ENCODE results near the gene SPTBN2. TPM values are rescaled to one million over a fixed set of nuclear protein-coding genes. Genes with fewer than 3 reads are reported as not detected.

The SPTBN2 gene
- total RNA-seq, 1 donor from 2014 or later, result 62.4 TPM

DNA sequence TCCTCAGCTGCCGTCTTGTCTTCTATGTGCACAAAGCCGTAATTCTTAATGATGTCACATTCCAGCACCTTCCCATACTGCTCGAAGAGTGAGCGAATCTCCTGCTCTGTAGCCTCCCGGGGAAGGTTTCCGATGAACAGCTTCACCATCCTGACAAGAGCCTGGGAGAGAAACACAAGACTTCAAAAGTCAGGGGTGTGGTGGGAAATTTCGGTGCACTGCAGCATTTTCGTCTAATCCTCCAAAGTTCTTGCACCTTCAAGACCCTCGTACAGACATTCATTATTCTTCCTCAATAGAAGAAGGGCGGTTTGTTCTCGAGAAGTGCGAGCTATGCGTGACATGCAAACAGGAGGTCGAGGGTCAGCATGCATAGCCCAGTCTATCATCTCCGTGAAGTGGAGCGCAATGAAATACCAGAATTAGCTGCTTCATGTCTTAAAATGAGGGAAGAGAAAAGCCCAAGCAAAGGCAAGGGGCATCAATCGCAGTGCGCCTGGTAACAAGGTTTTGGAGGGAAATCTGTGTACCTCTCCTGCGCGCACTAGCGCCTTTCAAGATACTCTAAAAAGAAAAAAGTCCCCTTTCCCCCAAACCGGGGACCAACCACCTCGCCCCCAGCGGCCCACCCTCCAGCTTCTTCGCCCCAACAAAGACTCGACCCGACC is 52.0 kb downstream of the SPTBN2 start:
- Mint-ChIP-seq H3K36me3 (peaks cover 5% of the 10 kb centered on the region), H3K4me3 (peak overlapping the region; percentile 95), H3K4me1 (peaks cover 33% of the 10 kb centered on the region), H3K9me3 (no peaks in the 10 kb centered on the region), H3K27me3 (ENCODE audit: low read depth) (no peaks in the 10 kb centered on the region), H3K27ac (peak overlapping the region; percentile 100)
- DNase-seq (ENCODE audit: low spot score in 2 of 2, unreplicated experiment in 2 of 2), result no peak
- TF ChIP-seq, protein P1, sequence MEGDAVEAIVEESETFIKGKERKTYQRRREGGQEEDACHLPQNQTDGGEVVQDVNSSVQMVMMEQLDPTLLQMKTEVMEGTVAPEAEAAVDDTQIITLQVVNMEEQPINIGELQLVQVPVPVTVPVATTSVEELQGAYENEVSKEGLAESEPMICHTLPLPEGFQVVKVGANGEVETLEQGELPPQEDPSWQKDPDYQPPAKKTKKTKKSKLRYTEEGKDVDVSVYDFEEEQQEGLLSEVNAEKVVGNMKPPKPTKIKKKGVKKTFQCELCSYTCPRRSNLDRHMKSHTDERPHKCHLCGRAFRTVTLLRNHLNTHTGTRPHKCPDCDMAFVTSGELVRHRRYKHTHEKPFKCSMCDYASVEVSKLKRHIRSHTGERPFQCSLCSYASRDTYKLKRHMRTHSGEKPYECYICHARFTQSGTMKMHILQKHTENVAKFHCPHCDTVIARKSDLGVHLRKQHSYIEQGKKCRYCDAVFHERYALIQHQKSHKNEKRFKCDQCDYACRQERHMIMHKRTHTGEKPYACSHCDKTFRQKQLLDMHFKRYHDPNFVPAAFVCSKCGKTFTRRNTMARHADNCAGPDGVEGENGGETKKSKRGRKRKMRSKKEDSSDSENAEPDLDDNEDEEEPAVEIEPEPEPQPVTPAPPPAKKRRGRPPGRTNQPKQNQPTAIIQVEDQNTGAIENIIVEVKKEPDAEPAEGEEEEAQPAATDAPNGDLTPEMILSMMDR (IDR thresholded peaks at IDR 0.05; ENCODE audit: unreplicated experiment), result no peak

DNA sequence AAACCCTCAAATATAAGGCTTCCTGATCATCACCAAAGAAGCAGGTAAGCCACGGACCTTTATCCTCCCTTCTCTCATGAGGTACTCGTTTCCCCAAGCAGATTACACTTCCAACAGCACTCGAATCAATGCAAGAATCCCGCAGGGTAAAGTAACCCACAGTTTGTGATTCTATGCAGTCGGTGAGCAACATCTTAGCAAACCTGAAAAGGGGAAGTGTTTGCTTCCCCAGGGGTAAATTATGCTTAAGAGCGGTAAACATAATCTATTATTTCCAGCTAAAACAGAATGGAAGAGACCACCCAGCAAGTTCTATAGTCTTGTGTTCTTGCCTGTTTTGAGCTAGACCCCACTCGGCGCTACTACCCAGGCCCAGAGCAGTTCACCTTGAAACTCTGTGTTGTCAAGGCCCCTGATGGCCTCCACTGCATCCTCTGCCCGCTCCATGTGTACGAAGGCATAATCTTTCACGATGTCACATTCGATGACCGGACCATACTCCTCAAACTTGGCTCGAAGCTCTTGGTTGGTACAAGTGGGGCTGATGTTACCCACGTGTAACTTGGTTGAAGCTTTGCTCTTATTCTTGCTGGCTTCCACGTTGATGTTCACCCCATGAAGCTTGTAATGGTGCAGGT is 52.6 kb downstream of the SPTBN2 start:
- peak overlapping the region; percentile 95 for H3K4me3 Mint-ChIP-seq
- no peaks in the 10 kb centered on the region for H3K27me3 Mint-ChIP-seq (ENCODE audit: low read depth)
- peaks cover 33% of the 10 kb centered on the region for H3K4me1 Mint-ChIP-seq
- H3K36me3 Mint-ChIP-seq, result peaks cover 5% of the 10 kb centered on the region
- peak overlapping the region; percentile 100 for H3K27ac Mint-ChIP-seq
- H3K9me3 Mint-ChIP-seq, result no peaks in the 10 kb centered on the region
- TF ChIP-seq, protein P1 (IDR thresholded peaks at IDR 0.05; ENCODE audit: unreplicated experiment), result no peak
- DNase-seq (ENCODE audit: low spot score in 2 of 2, unreplicated experiment in 2 of 2), result no peak

DNA sequence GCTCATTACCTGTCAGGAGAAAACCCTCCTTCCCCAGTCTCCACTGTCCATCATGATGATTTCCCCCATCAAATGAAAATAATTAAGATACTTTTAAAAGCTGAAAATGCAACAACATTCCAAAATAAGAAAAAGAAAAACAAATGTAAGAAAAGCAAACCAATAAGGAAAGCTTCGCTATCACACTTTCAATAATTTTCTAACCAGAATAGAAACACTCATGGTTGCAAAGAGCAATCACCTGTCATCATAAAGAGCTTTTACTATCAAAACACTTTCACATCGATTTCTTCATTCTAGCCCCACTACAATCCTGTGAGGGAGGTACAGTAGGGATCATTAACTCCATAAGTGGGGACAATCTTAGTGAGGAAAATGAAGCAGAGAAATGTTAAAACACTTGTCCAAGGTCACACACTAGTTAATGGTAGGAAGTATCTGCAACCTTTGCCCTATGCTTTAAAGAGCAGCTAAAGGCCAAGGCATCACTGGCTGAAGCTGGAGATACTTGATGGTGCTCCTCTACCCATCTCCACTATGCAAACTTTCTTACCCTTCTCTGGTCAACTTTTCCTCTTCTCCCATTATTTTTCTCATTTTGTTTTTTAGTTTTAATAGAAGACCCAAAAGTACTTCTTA is 53.9 kb downstream of the SPTBN2 start:
- peak overlapping the region; percentile 36 for H3K4me3 Mint-ChIP-seq
- DNase-seq (ENCODE audit: low spot score in 2 of 2, unreplicated experiment in 2 of 2), result no peak
- H3K27ac Mint-ChIP-seq, result peak overlapping the region; percentile 66
- H3K27me3 Mint-ChIP-seq (ENCODE audit: low read depth), result no peaks in the 10 kb centered on the region
- peaks cover 5% of the 10 kb centered on the region for H3K36me3 Mint-ChIP-seq
- no peaks in the 10 kb centered on the region for H3K9me3 Mint-ChIP-seq
- TF ChIP-seq, protein P1 (IDR thresholded peaks at IDR 0.05; ENCODE audit: unreplicated experiment), result no peak
- peaks cover 33% of the 10 kb centered on the region for H3K4me1 Mint-ChIP-seq

DNA sequence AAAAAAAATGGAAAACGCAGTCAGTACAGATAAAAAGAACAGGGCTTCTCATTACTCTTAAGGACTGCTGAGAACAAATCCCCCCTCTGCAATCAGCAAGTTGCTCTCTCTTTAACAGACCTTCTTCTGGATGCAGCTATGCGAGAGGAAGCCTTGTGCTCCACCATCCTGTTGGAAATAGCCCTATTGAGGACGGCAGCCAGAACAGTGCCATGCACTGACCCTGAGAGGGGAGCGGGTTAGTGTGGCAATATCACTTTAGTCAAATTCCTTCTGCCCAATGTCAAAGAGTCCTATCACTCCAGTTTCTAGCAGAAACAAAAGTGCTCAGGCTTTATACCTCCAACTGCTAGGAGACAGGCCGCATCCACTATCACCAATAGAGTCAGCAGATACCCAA is 58.2 kb downstream of the SPTBN2 start:
- no peak for DNase-seq (ENCODE audit: low spot score in 2 of 2, unreplicated experiment in 2 of 2)
- Mint-ChIP-seq H3K27me3 (ENCODE audit: low read depth) (no peaks in the 10 kb centered on the region), H3K4me3 (no peak overlapping the region), H3K36me3 (peaks cover 14% of the 10 kb centered on the region), H3K27ac (peak overlapping the region; percentile 43), H3K9me3 (no peaks in the 10 kb centered on the region), H3K4me1 (peaks cover 27% of the 10 kb centered on the region)
- TF ChIP-seq, protein P1 (IDR thresholded peaks at IDR 0.05; ENCODE audit: unreplicated experiment), result no peak

DNA sequence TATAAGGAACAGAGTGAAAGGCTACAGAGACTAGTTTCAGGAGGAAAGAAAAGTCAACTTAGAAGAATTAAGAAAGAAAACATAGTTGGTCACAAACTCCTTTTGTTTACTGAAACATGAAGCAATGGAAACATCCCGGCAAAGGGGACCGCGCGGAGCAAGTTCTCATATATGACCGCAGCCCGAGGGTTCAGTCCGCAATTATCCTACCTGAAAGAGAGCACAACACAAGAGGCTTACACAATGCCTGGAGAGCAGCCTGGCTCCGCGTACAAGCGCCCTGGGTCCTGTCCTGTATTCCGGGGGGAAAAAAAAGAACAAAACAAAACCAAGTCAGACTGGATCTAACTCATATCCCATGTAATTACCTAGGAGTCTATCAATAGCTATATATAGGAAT is 63.6 kb downstream of the SPTBN2 start:
- TF ChIP-seq, protein P1 (IDR thresholded peaks at IDR 0.05; ENCODE audit: unreplicated experiment), result no peak
- Mint-ChIP-seq H3K9me3 (no peaks in the 10 kb centered on the region), H3K27me3 (ENCODE audit: low read depth) (no peaks in the 10 kb centered on the region), H3K4me3 (no peak overlapping the region), H3K4me1 (peaks cover 9% of the 10 kb centered on the region), H3K36me3 (peaks cover 28% of the 10 kb centered on the region), H3K27ac (no peak overlapping the region)
- DNase-seq (ENCODE audit: low spot score in 2 of 2, unreplicated experiment in 2 of 2), result no peak
